ENCODE data around the gene INPP5A. TPM values are rescaled to one million over a fixed set of nuclear protein-coding genes. Genes with fewer than 3 reads are reported as not detected.

INPP5A gene
- total and polyA plus RNA-seq, 7 donors: 15.1 to 48.8 (median 40.9) TPM

DNA sequence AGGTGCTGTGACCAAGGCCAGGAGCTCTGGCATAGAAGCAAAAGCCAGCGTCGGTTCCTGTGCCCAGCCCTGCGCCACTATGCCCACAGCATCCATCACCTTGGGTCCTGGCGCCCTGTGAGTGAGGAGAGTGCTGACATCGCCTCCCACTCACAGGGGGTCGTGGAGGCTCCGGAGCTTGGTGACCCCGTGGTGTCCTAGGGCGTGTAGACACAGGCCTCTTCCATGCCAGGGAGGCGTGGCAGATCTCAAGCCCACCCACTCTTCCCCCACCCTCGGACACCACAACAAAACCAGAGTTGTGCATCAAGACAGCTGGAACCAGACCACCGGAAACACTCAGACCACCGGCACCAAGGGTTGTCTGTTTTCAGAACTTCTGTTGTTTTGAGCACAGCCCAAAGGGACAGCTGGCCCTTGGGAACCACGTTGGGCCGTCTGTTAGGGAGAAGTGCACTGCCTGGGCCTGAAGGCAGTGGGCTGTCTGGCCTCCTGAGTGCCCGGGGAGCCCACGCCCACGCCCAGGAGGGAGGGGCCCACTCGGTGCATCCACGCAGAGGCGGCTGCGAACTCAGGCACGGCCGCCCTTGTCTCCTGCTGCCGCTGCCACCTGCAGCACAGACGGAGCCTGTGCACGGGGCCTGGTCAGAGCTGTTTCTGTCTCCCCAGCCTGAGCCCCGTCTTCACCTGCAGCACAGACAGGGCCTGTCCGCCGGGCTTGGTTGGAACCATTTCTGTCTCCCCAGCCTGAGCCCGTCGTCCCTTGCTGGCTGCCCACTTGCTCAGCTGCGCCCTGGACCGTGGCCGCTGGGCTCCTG lies 106.3 kb downstream of the INPP5A start:
- H3K27ac ChIP-seq: no peak overlapping the region
- DNase-seq (peak in 1 of 2 donors; percentile 44), ATAC-seq (peak in 1 of 4 donors; percentile 11)
- no peaks in the 10 kb centered on the region for H3K9me3 ChIP-seq
- no peaks in the 10 kb centered on the region for H3K4me1 ChIP-seq
- intact Hi-C loops (cut with DNase I): loop anchor here in 1 of 2 donors (10.0 kb wide), 1 partner anchor 429 kb away; no protein-coding TSS in a partner anchor
- 77 to 85% (median 80%) methylated on average over 35 of the region's 35 CpGs for WGBS, 3 donors
- no peak overlapping the region for H3K4me3 ChIP-seq
- no peak for TF ChIP-seq CTCF (IDR thresholded peaks at IDR 0.05)
- H3K27me3 ChIP-seq (ENCODE audit: insufficient read depth in 3 of 3, low read length in 2 of 3): no peaks in the 10 kb centered on the region
- peaks cover 0 to 11% of the 10 kb centered on the region in 2 donors for H3K36me3 ChIP-seq (ENCODE audit: insufficient read depth in 1 of 2, low read depth in 1 of 2)

GRCh38 chr10:132644527-132645246 lies 107.1 kb downstream of the INPP5A start:
- no peak for TF ChIP-seq CTCF (IDR thresholded peaks at IDR 0.05)
- Histone ChIP-seq H3K36me3 (ENCODE audit: insufficient read depth in 1 of 2, low read depth in 1 of 2) (peaks cover 0 to 11% of the 10 kb centered on the region in 2 donors), H3K27me3 (ENCODE audit: insufficient read depth in 3 of 3, low read length in 2 of 3) (no peaks in the 10 kb centered on the region), H3K4me3 (no peak overlapping the region), H3K4me1 (no peaks in the 10 kb centered on the region), H3K9me3 (no peaks in the 10 kb centered on the region), H3K27ac (no peak overlapping the region)
- ATAC-seq: no peak
- 89 to 91% (median 89%) methylated on average over 30 of the region's 30 CpGs for WGBS, 3 donors
- DNase-seq: peak in 1 of 2 donors; percentile 47
- intact Hi-C loops (cut with DNase I): loop anchor here in 1 of 2 donors (10.0 kb wide), 1 partner anchor 430 kb away; no protein-coding TSS in a partner anchor

DNA sequence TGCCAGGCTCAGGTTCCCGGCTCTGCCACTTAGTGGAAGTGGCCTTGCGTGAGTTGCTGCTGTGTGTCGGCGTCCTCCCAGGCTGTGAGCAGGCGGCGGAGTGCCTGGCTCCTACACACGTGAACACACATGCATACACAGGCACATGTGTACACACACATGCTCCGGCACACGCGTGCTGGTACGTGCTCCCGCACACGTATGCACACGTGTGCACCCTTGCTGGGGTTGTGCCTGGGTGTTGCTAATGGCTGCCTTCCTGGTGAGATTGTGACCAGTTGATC lies 107.6 kb downstream of the INPP5A start:
- no peak for ATAC-seq
- TF ChIP-seq CTCF (IDR thresholded peaks at IDR 0.05): no peak
- Histone ChIP-seq H3K27me3 (ENCODE audit: insufficient read depth in 3 of 3, low read length in 2 of 3) (no peaks in the 10 kb centered on the region), H3K9me3 (no peaks in the 10 kb centered on the region), H3K27ac (no peak overlapping the region), H3K4me3 (no peak overlapping the region), H3K4me1 (no peaks in the 10 kb centered on the region), H3K36me3 (ENCODE audit: insufficient read depth in 1 of 2, low read depth in 1 of 2) (peaks cover 0 to 11% of the 10 kb centered on the region in 2 donors)
- intact Hi-C loops (cut with DNase I): loop anchor here in 1 of 2 donors (10.0 kb wide), 1 partner anchor 430 kb away; no protein-coding TSS in a partner anchor
- peak in 1 of 2 donors; percentile 30 for DNase-seq
- WGBS, 3 donors: 92% methylated on average over 14 of the region's 14 CpGs

DNA sequence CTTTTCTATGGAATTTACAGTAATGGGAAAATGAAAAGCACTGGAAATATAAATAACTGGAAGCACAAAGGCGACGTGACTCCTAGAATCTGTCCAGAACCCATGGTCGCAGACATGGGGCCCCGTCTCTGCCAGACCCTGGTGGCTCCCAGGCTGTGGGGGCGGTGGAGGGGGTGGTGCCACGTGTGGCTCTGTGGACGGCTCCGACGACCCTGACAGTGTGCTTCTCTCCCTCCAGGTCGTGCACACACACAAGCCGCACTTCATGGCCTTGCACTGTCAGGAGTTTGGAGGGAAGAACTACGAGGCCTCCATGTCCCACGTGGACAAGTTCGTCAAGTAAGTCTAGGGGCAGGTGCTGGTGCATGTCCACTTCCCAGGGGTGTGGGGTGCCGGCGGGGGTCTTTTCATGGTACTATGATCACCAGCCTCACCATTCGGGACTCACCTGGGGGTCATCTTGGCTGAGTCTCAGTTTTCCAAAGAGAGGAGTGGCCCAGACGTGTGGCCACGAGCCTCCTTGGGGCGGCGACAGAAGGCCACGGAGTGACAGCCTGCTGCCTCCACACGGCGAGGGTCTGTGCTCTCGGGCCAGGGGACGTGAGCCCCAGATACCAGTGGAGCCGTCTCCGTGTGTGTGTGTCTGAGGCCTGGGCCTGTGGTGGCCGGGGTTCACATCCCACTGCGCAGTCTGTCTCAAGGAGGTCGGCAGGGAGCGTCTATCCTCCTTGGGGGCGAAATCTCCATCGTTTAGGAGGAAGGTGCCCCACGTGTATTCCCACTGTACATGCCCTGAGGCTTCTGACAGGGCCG lies 108.2 kb downstream of the INPP5A start:
- no peaks in the 10 kb centered on the region for H3K4me1 ChIP-seq
- H3K27me3 ChIP-seq (ENCODE audit: insufficient read depth in 3 of 3, low read length in 2 of 3): no peaks in the 10 kb centered on the region
- no peak for TF ChIP-seq CTCF (IDR thresholded peaks at IDR 0.05)
- ATAC-seq: no peak
- H3K36me3 ChIP-seq (ENCODE audit: insufficient read depth in 1 of 2, low read depth in 1 of 2): peaks cover 0 to 16% of the 10 kb centered on the region in 2 donors
- no peaks in the 10 kb centered on the region for H3K9me3 ChIP-seq
- WGBS, 3 donors: 88 to 94% (median 92%) methylated on average over 36 of the region's 36 CpGs
- no peak overlapping the region for H3K27ac ChIP-seq
- peak; percentile 7 to 44 for DNase-seq
- no peak overlapping the region for H3K4me3 ChIP-seq
- intact Hi-C loops (cut with DNase I): loop anchor here in 1 of 2 donors (10.0 kb wide), 1 partner anchor 431 kb away; no protein-coding TSS in a partner anchor
